Measurements from ENCODE around the gene RORC.

DNA sequence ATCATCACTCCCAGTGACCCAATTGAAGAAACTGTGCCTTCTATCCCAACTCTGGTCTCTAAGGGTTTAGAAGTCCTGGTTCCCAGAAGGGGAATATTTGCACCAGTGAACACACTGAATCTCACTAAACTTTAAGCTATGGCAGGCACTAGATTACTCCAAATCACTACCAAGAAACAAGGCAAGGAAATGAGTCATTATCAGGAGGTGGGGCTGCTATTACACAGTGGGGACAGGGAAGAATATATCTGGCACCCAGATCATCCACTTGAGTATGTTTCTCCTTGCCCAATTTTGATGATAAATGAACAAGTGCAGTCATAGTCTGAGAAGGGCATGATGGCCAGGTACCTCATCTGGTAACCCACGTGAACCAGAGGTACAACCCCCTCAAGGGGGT lies 75.3 kb downstream of the RORC start:
- TF ChIP-seq CTCF (conservative IDR thresholded peaks at IDR 0.05 in 1 of 2, IDR thresholded peaks at IDR 0.05 in 1 of 2; ENCODE audit: low read depth in 1 of 2, low read length in 2 of 2) (no peak), EZH2 (IDR thresholded peaks at IDR 0.05; ENCODE audit: low read length, missing control alignments) (no peak)

Data from fibroblast of lung (primary cell).